ENCODE measurements around the gene ABTB2.
A peak's percentile ranks its signal among the peaks of the same experiment; 100 is the strongest.
"Not testable (repeated sequence)": the region's sequence is repeated elsewhere in the genome, so short reads cannot be mapped to it uniquely, and the experiment has no call there.

Gene ABTB2

DNA sequence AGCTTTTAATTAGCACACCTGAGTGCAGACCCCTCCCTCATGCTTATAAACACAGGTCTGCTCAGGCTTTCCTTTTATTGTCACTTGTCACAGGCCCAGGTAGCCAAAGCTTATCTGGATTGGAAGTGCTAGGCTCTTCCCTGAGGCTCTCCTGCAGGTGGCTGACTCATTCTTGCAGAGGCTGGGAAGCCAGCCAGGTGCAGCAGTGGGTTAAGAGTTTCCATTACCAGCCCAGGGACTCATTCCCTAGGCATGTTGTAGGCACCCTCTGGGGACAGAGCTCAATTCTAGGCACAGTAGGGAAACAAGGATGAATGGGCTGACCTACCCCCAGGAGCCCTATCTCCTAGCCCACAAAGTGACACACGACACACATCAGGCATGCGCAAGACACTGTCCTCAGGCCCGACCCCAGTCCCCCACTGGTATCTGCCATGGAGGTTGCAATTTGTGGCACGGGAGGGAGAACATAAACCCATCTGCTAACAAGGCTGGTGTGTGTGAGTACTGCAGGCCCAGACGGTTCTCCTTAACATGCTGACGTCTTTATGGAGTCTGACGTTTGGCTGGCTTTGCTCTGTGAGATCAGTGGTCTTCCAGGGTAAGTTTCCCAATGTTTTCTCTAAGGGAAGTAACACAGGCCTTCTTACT is 94.2 kb downstream of the ABTB2 start:
- no peak for DNase-seq (ENCODE audit: low read depth, low spot score)

- no peak for DNase-seq (ENCODE audit: low read depth, low spot score)
Observed at GRCh38 chr11:34262531-34263081, 95.2 kb downstream of the ABTB2 start.

DNA sequence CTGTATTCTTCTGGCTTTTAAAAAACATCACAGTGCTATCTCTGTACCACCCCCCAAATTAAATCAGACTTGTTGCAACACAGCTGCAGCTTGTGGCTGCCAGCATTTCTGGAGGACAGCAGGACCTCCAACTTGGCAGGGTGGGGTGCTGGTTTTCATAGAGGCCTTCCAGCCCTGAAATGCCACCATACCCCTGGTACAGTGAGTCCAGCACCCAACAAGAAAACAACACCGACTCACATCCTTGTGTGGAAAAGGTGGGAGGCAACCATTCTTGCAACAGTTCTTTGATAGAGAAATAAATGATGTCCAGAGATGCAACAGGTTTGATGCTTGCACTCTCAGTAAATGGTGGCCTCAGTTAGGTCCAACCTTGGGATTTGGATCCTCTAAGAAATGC is 96.0 kb downstream of the ABTB2 start:
- DNase-seq (ENCODE audit: low read depth, low spot score), result no peak

GRCh38 chr11:34261095-34261494 is 96.7 kb downstream of the ABTB2 start:
- no peak for DNase-seq (ENCODE audit: low read depth, low spot score)

GRCh38 chr11:34260072-34260575 is 97.7 kb downstream of the ABTB2 start:
- DNase-seq (ENCODE audit: low read depth, low spot score), result no peak

DNA sequence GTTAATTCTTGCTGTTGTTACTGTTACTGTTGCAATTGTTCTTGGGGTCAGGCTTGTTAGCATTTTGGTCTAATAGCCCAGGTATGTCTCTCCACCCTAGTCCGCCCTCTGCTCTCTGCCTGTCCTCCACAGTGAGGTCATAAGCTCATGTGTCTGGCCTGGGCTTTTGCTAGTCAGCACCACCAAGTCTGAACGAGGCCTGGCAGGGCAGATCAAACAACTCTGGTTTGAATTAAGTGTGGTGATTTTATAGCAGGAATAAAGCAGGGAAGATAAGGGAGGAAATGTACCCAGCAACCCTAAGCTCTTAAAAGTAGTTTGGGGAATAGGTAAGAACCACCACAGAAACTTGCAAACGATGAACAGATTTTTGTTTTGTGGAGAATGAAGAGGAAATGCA is 98.7 kb downstream of the ABTB2 start:
- DNase-seq (ENCODE audit: low read depth, low spot score), result no peak

DNA sequence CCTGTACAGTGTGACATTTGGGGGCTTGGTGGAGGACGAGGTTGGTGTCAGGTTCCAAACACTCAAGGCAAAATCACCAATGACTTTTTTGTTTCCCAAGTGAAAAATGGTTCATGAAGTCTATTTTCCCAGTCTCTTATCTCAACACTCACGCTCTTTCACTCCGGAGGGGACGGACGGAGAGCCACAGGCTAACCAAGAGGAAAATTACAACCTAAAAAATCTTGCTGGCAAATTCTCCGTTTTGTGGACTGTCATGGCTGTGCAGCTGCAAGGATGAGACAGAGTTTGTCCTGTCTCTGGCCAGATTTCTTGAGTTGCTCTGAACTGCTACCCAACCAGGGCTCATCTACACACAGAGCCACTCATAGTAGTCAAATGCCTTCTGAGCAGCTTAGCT is 101.2 kb downstream of the ABTB2 start:
- DNase-seq (ENCODE audit: low read depth, low spot score), result no peak

DNA sequence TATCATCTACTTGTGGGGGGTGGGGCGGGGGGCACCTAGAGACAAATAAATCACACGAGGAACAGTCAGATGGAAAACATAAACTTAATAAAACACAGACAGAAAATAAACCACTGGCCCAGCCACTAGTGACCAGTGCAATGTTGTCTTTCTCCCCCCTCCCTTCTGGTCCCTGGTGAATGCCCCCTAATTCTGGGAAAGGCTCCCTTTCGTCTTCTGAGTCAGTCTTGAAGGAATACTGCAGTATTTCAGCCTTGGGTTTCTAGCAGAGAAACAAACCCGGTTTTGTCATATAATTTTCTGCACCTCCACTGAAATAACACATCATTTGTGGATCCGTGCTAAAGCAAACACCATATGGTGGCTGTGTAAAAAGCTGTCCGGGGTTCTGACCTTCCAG is 101.7 kb downstream of the ABTB2 start:
- DNase-seq (ENCODE audit: low read depth, low spot score), result no peak

GRCh38 chr11:34255101-34255500 is 102.7 kb downstream of the ABTB2 start:
- DNase-seq (ENCODE audit: low read depth, low spot score), result no peak

GRCh38 chr11:34254011-34254410 is 103.8 kb downstream of the ABTB2 start:
- DNase-seq (ENCODE audit: low read depth, low spot score), result no peak

GRCh38 chr11:34252651-34253050 is 105.2 kb downstream of the ABTB2 start:
- DNase-seq (ENCODE audit: low read depth, low spot score), result no peak

GRCh38 chr11:34252015-34252414 is 105.8 kb downstream of the ABTB2 start:
- no peak for DNase-seq (ENCODE audit: low read depth, low spot score)

DNA sequence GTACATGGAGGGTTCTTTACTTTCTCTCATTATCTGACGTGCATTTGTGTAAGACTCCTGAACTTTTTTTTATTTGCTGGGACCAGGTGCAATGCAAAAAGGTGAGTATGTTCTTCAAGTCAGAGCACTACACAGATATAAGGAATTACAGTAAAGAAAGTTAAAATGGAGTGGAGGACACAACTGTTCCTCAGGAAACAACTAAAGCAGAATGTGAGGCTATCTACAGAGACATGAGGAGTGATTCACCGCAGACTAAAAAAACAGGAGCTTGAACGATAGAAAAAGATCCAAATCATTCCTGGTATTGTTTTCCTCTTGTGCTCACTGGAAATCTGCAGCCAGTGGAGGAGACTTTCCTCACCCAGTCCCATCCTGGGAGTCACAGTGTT is 106.2 kb downstream of the ABTB2 start:
- no peak for DNase-seq (ENCODE audit: low read depth, low spot score)

GRCh38 chr11:34250732-34251588 is 106.8 kb downstream of the ABTB2 start:
- peak; percentile 23 for DNase-seq (ENCODE audit: low read depth, low spot score)

- DNase-seq (ENCODE audit: low read depth, low spot score), result no peak
Observed at GRCh38 chr11:34250211-34250610, 107.6 kb downstream of the ABTB2 start.

GRCh38 chr11:34249439-34249838 is 108.4 kb downstream of the ABTB2 start:
- DNase-seq (ENCODE audit: low read depth, low spot score), result no peak

- DNase-seq (ENCODE audit: low read depth, low spot score), result not testable (repeated sequence)
Observed at GRCh38 chr11:34246511-34246910, 111.3 kb downstream of the ABTB2 start.

GRCh38 chr11:34245041-34245440 is 112.8 kb downstream of the ABTB2 start:
- no peak for DNase-seq (ENCODE audit: low read depth, low spot score)

DNA sequence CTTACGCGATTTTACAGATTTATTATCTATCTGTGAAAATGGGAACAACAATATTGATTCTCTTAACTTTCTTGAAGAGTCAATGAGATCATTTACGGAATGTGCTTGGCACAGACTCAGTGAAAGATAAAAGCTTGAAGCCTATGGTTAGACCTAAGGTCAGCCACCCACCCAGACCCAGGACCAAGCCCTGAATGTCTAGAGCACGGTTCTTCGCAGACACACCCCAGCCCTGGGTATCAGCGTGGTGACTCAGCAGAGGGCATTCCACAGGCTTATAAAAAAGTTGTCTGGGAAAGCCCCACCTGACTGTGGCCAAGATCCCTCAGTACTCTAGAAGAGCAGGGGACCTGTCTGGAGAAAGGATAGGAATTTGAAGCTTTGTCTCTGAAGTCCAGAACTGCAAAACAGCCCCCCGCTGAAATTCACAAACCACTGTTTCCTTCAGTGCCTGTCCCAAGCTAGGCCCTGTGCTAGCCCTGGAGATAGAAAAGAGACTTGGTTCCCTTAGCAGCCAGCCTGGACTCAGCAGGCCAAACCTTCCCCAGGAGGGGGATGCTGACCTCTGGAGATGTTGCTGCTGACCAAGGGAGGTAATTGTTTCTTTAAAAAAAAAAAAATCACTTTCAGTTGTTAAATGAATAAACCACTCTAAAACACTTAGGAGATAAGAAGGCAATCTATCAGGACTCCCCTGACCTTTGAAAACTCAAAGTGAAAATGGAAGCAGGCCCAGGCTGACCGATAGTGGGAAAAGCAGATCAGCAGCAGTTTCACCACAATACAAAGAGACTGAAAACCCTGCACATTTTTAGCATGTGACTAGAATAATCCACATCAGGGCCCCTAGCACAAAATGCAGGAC is 114.0 kb downstream of the ABTB2 start:
- DNase-seq (ENCODE audit: low read depth, low spot score), result no peak

GRCh38 chr11:34242037-34242625 is 115.7 kb downstream of the ABTB2 start:
- DNase-seq (ENCODE audit: low read depth, low spot score), result no peak

- no peak for DNase-seq (ENCODE audit: low read depth, low spot score)
Observed at GRCh38 chr11:34240150-34240494, 117.7 kb downstream of the ABTB2 start.
